ENCODE measurements around the gene ELFN1.

ELFN1 gene

GRCh38 chr7:1663857-1664651 lies 6.0 kb upstream of the ELFN1 start:
- DNase-seq (ENCODE audit: low spot score) = no peak

- DNase-seq (ENCODE audit: low spot score) = peak; percentile 99
These were observed 5.1 kb upstream of the ELFN1 start for GRCh38 chr7:1664711-1665548.

GRCh38 chr7:1665549-1666316 lies 4.3 kb upstream of the ELFN1 start:
- DNase-seq (ENCODE audit: low spot score) = peak; percentile 85

GRCh38 chr7:1666317-1666822 lies 3.7 kb upstream of the ELFN1 start:
- DNase-seq (ENCODE audit: low spot score) = peak; percentile 75

- peak; percentile 93 for DNase-seq (ENCODE audit: low spot score)
These were observed 3.1 kb upstream of the ELFN1 start for GRCh38 chr7:1666823-1667565.

- peak; percentile 84 for DNase-seq (ENCODE audit: low spot score)
These were observed 2.3 kb upstream of the ELFN1 start for GRCh38 chr7:1667566-1668395.

- peak; percentile 53 for DNase-seq (ENCODE audit: low spot score)
These were observed 1.5 kb upstream of the ELFN1 start for GRCh38 chr7:1668396-1669063.

- DNase-seq (ENCODE audit: low spot score) = peak; percentile 55
These were observed 769 bp upstream of the ELFN1 start for GRCh38 chr7:1669064-1669951.

GRCh38 chr7:1670894-1671593 lies 967 bp downstream of the ELFN1 start:
- DNase-seq (ENCODE audit: low spot score) = no peak

- no peak for DNase-seq (ENCODE audit: low spot score)
These were observed 1.7 kb downstream of the ELFN1 start for GRCh38 chr7:1671594-1672451.

- DNase-seq (ENCODE audit: low spot score) = no peak
These were observed 2.9 kb downstream of the ELFN1 start for GRCh38 chr7:1672851-1673486.

GRCh38 chr7:1673581-1674118 lies 3.6 kb downstream of the ELFN1 start:
- no peak for DNase-seq (ENCODE audit: low spot score)

- DNase-seq (ENCODE audit: low spot score) = no peak
These were observed 4.3 kb downstream of the ELFN1 start for GRCh38 chr7:1674161-1675035.

- no peak for DNase-seq (ENCODE audit: low spot score)
These were observed 5.1 kb downstream of the ELFN1 start for GRCh38 chr7:1675036-1675671.
